Stimulated activated CD8-positive, alpha-beta memory T cell treated with anti-CD3 and anti-CD28 coated beads, Interleukin-15, amount 100 ng/mL, for 1 hour (primary cell): Measurements from ENCODE around the gene TMEM132A.

Source experiments
- DNase-seq: peaks from one replicate; pipeline ENCODE4 v3.0.0-alpha.2; 2020; ENCODE audit warnings: low read depth

TMEM132A gene, protein sequence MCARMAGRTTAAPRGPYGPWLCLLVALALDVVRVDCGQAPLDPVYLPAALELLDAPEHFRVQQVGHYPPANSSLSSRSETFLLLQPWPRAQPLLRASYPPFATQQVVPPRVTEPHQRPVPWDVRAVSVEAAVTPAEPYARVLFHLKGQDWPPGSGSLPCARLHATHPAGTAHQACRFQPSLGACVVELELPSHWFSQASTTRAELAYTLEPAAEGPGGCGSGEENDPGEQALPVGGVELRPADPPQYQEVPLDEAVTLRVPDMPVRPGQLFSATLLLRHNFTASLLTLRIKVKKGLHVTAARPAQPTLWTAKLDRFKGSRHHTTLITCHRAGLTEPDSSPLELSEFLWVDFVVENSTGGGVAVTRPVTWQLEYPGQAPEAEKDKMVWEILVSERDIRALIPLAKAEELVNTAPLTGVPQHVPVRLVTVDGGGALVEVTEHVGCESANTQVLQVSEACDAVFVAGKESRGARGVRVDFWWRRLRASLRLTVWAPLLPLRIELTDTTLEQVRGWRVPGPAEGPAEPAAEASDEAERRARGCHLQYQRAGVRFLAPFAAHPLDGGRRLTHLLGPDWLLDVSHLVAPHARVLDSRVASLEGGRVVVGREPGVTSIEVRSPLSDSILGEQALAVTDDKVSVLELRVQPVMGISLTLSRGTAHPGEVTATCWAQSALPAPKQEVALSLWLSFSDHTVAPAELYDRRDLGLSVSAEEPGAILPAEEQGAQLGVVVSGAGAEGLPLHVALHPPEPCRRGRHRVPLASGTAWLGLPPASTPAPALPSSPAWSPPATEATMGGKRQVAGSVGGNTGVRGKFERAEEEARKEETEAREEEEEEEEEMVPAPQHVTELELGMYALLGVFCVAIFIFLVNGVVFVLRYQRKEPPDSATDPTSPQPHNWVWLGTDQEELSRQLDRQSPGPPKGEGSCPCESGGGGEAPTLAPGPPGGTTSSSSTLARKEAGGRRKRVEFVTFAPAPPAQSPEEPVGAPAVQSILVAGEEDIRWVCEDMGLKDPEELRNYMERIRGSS

DNA sequence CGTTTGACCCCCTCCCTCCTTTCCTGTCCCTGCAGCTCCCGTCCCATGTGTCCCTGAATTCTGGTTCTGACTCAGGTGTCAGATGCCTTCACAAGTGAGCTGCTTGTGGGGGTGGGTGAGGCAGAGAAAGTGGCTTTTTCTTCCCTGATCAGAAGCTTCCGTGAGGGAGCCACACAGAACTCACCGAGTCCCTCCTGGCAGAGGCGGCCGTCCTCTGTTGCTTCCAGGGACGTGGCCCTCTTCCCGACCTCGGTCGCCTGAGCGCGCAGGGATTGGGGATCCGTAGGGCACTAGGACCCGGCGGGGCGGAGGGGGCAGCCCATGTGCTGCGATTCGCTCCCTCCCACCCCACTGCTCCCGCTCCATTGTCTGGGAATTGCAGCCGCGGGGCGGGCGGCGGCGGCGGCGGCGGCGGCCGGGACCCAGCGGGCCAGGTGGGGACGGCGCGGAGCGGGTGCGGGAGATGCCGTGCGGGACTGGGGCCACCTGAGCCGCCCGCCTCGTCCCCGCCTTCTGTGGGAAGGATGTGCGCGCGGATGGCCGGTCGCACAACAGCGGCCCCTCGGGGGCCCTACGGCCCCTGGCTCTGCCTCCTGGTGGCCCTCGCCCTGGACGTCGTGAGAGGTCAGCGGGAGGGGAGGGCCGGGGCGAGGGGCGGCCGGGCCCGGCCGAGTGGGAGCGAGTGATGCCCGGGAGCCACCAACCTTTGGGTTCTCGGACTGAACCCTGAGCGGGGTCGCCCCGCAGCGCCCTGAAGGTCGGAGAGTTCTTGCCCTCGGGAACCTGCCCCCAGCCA, at the start of gene TMEM132A:
TSS of gene TMEM132A (plus strand) at position 351 of the 796 bp plus-strand sequence. CDS start at position 525, 174 bp downstream.
- DNase-seq = no peak

DNA sequence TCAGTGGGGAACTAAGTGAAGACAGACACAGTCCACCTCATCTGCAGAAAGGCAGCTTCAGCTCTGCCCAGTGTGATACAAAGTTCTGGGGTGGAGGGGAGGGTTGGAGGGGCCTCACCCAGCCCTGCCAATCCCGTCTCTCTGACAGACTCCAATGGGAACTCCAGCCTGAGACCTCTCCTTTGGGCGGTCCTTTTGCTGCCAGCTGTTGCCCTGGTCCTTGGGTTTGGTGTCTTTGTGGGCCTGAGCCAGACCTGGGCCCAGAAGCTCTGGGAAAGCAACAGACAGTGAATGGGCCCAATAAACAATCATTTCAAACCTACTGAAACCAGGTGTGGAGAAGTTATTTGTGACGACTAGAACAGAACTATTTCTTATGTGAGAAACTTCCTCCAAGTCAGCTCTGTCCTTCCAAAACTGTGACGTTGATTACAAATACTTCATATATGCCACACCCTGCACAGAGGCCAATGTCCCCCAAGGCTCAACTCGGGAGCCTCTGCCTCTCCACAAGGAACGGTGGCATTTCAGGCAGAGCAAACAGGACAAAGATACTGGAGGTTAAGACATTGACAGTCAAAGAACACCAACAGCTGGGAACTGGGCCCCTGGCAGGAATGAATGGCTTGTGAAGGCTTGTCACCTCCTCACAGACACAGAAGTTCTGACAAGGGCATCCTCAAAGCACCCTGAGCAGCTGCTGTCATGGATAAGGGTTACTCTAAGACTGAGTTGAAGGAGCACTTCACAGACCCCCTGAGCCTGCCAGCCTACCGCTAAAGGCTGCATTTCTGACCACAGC, 48.7 kb upstream of the TMEM132A start:
- no peak for DNase-seq

DNA sequence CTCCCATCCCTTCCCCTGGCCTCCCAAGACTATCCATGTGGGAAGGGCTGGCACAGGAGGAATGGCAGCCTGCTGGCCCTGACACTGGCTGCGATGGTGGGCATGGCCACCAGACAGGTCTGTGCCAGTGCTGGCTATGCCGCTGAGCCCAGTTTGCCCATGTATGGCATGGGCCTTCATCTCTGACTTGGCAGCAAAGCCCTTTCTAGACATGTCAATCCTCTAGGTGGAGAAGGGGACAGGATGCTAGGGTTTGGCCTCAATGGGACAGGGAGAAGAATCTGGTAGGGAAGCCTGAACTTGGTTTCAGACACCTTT, 48.1 kb upstream of the TMEM132A start:
- no peak for DNase-seq

DNA sequence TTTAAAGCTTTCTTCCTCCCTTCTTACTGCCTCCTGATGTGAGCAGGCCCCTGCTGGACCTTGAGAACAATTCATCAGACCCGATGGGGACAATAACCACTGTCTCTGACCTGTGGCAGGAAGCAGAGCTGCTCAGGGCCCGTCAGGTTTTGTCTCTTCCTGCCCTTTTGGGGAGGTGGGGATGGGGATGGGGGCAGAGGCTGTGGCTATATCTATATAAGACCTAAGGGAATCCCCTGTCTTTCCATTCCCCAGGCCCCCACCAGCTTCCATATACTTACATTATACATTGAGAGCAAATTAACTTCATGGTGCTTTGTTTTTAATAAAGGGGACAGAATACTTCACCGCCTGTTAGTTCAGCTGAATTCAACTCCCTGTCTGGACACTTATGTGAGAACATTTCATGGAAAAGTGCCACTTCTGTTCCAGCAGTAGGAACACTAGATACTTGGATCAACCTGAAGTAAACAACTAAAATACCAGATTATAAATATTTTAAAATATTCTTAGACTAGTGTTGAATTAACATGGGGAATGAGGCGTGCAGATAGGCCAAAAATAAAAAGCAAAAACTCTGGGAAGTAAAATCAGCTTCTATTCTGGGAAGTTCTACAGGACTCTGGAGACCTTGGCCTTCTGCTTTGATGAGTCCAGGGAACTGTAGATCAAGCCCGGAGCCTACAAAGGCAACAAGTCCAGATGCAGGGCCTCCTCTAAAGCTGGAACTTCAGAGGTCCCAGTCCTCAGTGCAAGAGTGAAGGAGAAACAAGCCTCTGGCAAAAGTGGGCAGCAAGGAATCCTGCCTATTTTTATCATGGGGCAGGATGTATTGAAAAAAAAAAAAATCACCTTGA, 45.8 kb upstream of the TMEM132A start:
- DNase-seq = no peak

DNA sequence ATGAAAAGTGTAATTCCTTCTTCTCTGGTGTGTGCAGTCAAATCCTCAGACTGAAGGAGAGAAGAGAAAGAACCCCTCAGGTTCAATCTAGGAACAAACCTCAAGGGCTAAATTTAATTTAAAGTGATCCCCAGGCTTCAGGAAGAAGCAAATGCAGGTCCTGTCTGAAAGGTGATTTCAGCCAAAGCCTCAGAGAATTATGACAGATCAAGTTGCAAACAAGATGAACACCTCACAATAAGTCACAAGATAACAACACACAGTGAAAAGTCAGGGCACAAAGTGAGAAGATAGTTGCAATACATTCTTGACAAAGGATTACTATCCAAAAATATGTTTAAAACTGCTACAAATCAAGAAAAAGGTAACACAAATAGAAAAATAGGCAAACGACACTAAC, 45.2 kb upstream of the TMEM132A start:
- no peak for DNase-seq

DNA sequence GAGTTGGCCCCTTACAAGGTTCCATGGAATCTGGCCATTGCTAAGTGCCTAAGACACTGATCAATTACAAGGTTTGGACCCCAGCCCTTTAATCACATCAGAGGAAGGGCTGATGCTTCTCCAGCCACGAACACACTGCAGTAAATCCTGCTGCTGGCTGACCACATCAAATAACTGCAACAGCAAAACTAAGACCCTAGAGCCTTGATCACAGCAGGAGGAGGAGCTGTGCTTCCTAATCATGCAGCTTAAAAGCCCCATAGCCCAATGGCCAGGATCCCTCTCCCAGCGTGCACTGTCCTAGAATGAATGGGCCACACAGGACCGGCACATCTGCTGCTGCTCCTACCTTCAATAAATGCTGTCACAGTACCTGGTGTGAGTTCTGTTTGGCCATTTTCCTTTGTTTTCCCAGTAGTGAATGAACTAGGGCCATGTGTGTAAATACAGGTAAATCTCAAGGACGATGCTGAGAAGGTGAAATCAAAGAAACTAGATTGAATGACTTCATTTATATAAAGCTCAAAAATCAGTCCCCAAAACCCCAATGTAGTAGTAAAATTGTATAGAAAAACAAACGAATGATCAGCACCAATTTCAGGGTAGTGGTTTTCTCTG, 44.2 kb upstream of the TMEM132A start:
- no peak for DNase-seq

DNA sequence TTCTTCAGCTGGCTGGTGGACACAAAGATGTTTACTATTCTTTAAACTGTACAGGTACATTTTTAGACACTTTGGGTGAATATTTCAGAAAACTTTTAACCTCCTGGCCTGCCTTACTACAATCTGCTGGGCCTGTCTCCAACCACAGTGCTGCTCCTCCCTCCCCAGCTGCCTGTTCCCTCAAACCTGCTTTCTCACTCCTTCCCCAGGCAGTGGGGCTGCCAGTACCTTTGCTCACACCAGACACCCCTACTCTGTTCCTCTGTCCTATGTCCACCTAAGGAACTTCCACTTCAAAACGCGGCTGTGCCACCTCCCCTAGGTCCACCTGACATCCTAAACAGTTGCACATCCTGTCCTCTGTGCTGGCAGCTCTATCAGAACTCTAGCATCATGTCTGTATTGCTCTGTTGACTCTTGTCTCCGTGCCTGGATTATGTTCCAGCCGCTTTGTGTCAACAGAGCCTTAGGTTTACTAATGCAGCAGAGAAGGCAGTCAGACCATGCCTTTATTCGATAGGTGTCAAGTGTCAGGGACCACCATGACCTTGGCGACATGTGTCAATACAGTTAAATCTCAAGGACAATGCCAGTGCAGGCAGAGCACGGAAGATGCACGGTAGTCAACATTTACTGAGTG, 43.5 kb upstream of the TMEM132A start:
- DNase-seq = no peak

DNA sequence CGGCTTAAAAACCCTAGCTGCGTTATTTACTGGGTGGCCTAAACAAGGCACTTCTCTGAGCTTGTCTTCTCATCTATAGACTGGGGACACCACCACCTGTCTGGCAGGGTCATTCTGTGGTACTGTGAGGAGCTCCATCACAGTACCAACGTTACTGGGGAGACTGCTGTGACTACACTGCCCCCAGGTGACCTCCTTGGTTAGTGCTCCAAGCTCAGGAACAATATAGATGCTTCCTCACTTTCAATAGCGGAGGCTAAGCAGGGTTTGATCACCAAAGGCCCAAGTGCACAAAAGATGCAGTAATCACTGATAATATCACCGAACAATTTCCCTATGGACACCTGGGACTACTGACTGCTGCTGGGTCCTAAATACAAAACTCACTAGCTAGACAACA, 36.7 kb upstream of the TMEM132A start:
- peak; percentile 35 for DNase-seq

DNA sequence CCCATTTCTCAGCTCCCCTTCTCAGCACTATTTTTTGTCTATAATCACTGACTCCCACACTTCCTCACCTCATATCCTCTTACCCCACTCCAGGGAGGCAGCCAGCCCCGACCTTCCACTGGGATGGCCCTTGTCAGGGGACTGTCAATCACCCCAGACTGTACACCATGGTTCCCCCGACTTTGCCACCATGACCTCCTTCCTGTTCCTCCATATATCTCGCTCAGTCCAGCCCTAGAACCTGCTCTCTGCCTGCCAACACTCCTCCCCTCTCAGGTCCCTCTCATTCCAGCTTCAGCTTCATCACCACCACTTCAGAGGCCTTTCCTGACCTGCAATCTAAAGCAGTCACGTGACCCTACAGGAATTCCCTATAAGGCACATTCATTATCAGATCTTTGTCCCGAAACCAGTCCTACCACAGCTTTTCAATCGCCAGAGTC, 34.4 kb upstream of the TMEM132A start:
- DNase-seq = no peak

DNA sequence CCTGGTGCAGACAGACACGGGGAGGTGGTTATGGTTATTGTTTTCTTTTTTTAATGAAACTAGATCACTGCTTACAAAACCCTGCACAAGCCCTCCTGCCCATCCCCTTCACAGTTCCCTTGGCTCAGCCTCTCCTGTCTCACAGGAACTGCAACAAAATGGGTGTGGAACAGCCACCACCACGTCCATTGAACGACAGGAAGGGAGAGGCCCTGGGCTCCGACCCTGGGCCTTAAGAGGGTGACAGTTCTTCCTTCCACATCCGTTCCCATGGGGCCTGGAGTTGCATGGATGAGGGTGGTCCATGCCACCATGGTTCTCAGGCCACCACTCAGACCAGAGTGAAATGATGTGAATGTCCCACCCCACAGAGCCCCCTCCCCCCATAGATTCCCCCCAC, 33.6 kb upstream of the TMEM132A start:
- no peak for DNase-seq

DNA sequence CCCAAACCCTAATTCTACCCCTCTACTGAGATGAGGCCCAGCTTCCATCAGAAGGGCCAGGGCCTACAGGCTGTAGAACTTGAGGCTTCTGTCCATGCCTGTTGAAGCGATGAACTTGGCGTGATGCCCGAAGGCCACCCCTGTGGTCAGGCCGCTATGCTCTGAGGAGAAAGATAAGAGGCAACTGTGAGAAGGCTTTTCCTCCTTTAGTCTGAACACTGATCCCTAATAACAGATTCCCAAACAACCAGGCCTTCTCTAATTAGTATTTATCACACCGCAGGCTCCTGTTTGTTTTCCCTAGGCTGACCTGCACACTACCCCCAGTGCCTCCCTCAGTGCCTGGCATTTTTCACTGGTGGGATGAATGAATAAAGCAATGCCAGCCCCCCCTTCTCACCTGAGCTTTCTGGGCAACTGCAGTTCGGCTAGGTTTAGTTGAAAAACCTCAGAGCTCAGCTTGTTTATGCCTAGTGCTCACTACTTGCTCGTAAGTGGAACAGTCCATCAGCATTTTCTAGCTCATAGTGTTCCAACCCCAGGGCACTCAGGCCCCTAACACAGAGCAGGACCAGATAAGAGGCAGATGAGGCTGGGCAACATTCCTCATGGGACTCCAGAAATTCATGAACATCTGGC, 33.0 kb upstream of the TMEM132A start:
- no peak for DNase-seq

DNA sequence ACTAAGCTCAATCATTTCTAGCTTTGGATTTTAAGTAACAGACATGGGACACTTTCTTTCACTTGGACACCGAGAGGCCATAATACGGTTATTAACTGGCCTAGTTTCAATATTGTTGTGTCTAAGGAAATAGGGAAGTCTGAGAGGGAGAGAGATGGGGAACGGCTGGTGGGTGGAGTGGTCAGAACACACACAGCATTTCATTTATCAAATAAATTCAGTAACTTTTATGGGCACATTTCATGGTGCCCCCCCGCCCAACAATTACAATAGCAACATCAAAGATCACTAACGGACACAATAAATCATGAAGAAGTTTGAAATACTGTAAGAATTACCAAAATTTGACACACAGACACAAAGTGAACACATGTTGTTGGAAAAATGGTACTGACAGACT, 28.6 kb upstream of the TMEM132A start:
- no peak for DNase-seq

DNA sequence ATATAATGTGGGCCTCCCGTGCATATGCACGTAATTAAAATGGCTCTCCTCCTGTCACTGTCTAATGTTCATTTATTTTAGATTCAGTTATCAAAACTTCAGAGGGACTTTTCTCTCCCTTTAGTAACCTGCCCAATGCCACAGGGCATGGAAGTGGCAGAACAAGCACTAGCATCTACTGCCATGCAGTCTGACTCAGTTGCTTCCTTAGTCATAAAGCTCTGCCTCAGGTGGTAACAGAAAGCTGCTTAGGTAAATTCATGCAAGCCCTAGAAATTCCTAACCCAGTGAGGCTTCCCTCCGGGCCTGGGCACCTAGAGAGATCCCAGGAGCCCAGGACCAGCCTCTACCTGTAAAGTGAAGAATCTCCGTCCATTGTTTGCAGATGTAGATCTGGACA, 26.8 kb upstream of the TMEM132A start:
- no peak for DNase-seq

DNA sequence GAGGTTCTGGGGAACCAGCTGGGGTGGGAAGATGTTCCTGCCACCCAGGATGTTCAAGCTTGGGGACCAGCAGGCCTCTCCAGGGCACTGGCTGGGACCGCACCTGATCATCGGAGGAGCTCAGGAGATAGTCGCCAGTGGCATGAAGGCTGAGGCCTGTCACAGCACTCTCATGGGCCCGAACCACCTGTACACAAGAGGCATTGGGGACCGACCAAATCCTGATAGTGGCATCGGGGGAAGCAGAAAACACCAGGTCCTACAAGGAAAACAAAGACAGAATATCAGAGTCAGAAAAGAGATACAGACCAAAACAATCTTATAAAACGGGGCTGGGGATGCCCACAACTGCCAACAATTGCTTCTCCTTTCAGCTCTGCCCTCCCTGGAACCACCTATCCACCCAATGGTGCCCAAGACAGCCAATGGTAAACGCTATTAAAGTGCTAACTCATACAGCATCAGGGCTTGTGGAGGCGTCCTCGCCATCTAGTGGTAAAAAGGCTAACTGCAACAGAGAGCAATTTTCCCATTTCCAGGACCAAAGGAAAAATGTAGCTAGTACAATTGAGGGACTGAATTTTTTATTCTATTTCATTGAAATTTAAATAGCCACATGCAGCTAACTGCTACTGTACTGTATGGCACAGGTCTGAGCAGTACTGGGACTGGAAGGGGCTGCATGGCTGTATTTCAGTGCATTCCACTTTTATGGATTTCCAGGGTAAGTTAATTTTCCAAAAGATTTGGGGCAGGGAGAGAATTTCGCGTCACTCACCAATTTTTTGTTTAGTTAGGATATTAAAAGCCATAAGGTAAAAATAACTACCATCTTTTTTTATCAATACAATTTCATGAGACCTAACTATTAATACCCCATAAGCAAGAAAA, 25.0 kb upstream of the TMEM132A start:
- no peak for DNase-seq

DNA sequence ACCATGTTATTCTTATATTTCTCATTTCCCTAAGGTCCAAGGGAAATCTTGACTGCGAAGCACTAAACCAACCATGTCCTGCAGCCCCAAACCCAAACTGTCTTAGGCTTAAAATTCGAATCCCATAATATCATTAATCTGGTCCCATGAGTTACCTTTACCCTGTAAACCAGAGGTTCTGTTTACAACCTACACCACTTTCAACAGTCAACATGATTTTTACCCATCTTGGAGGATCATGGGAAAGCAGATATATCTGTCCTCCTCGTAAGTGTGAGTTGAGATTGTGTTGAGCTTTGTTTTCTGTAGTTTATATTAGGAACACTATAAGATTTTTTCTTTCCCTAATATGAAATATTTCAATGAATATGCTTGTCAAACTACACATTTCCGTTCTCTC, 24.3 kb upstream of the TMEM132A start:
- no peak for DNase-seq

DNA sequence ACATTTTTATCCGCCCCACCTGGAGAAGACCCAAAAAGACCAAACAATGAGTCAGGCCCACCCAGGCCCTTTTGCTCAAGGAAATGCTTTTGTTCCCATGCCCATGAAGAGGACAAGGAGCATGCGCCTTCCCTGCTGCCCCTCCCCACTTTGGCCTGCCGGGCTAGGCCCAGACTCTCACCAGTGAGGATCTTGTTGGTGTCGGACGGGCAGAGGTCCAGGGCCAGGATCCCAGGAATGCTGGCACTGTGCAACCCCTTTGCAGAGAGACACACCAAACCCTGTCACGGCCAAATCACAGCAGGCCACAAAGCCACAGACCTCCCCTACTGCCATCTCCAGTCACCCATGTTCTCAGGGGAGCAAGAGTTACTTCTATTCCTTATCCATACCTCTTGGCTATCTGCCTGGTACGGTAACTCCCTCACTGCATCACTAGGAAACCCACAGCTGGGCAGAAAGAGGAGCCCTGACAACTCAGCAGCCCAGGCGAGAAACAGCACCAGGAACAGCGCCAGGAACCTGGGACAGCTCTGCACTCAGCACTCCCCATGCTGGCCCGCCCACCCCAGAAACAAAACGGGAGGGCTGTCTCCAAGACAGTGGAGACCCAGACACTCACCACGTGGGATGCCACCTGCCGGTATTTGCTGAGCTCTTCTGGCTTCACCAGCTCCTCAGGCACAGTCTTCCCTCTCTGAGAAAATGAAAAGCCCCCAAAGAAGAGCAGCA, 23.4 kb upstream of the TMEM132A start:
- DNase-seq = no peak

DNA sequence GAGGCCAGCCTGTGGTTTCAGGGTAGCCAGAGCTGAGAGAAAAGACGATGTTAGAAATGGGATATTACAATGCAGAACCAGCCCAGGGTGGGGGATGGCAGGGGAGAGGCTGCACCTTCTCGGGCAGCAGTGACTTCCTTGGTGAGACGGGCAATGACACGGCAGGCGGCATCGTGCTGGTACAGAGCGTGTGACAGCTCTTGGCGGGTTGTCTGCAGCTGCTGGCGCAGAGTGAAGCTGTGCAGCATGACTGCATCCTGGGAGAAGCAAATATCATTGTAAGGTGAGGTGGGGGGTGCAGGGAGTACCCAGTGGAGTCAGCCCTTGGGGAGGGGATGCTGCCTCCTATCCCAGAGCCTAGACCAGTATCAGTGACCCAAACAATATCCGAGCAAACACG, 21.6 kb upstream of the TMEM132A start:
- DNase-seq = no peak
